HPDE6-E6E7 (cell line): ENCODE results near the gene PXK.

Experiments used
- DNase-seq: peaks from one replicate; pipeline ENCODE4 v3.0.0; 2011; ENCODE audit warnings: missing footprints; ENCODE audit errors: extremely low spot score

The PXK gene

GRCh38 chr3:58466899-58467563, 134.3 kb downstream of the PXK start:
- DNase-seq = no peak

DNA sequence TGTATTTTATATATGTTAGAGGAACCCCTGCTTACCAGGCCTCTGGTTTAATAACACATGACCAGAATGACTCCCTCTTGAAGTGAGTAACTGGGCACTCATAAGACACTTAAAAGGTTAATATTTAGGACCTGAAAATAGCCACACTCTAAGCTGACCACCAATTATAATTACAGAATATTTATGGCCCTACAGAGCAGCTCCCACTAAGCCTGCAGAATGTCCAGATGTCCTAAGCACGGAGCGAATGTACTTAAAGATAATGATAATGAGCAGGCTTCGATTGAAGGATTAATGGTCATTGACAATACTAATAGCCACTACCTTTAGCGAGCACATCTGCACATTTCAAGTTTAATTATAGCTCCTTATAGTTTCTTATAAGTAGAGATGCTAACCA, 136.4 kb downstream of the PXK start:
- DNase-seq = no peak

DNA sequence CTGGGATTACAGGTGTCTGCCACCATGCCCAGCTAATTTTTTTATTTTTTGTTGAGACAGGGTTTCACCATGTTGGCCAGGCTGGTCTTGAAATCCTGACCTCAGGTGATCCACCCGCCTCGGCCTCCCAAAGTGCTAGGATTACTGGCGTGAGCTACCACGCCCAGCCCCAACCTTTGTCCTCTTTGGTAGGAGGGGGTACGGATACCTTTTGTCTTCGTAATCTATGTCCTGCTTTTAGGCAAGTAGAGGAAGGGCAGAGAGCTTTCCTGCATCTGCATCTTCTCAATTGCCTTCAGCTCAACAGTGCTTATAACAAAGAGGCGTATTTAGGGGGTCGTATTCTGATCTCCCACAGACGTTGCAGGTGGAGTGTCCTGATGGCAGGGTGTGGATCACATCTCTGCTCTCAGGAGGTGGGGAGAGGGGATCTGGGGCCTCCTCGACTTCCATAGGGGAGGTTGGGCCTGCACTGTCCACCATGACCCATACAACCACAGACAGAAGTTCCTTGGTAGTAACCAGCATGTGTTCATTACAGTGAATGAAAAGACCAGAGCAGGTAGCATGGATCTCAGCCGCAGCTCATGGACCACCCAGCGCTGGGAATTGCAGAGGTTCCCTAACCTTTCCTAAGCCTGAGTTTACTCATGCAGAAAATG, 137.8 kb downstream of the PXK start:
- no peak for DNase-seq

GRCh38 chr3:58471025-58471887, 138.6 kb downstream of the PXK start:
- peak; percentile 78 for DNase-seq

DNA sequence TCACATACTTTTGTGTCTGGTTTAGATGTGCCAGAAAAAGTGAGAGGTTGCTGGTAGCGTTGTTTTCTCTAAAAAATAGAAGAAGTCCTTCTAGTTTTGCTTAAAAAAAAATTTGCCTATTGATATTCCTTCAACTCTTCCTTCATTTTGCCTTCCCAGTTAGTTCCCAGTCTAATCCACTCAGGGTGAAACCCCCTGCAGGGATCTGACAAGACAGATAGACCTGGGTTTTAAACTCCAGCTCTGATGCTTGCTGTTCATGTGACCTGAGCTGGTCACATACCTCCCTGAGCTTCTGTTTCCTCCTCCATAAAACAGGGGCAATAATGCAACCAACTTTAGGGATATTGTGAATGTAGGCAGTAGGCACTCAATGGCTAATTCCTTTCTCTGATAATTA, 140.6 kb downstream of the PXK start:
- DNase-seq = no peak

- no peak for DNase-seq
Observed at GRCh38 chr3:58474348-58474911, 141.7 kb downstream of the PXK start.

- DNase-seq = no peak
Observed at GRCh38 chr3:58474967-58475578, 142.4 kb downstream of the PXK start.
